Omental fat pad (tissue), 4 donors: ENCODE data around the gene ELP4. TPM values are rescaled to one million over a fixed set of nuclear protein-coding genes. Genes with fewer than 3 reads are reported as not detected.

Experiments
- ATAC-seq: fragments of 150-250 bp; one replicate; pipeline ENCODE4 v1.9.1; 2016; ENCODE audit warnings: mild to moderate bottlenecking, moderate library complexity; ENCODE audit not compliant: low FRiP score
- DNase-seq: peaks from one replicate; pipeline ENCODE4 v3.0.0-alpha.2; 2019; ENCODE audit warnings: low spot score
- CTCF ChIP-seq, 3 donors: fragments of 450-650 bp; IDR thresholded peaks; one replicate each; pipeline ENCODE4 v1.5.1; 2016 to 2017; ENCODE audit warnings: antibody characterized with exemption in 3 of 3, mild to moderate bottlenecking in 3 of 3, moderate library complexity in 2 of 3
- total RNA-seq, 4 donors: library from RNA; depleted of rRNA; stranded (reverse); fragments of >200 nt; gene quantifications; one replicate each; pipeline ENCODE4 v1.1.0, GENCODE V29; 2016

The ELP4 gene
- total RNA-seq, 4 donors from 2014 or later: 14.1 to 32.0 (median 20.8) TPM

DNA sequence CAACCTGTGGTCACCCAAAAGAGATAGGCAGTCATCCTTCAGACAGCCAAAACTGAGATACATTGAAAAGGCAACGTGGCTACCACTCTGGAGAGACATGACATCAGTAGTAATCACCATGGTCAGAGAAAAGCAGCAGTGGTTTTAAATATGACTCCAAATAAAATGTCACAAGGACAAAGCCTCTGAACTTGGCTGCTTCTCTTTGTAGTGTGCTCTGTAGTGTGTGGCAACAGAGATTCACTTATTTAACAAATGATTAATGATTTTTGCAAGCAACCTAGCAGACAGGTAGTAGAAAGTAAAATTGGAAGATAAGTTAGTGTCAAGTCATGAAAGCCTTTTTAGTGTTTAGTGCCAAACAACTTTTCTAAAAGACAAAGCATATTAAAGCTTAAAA, 238.0 kb downstream of the ELP4 start:
- TF ChIP-seq CTCF (IDR thresholded peaks at IDR 0.05): no peak
- DNase-seq: no peak
- no peak for ATAC-seq

DNA sequence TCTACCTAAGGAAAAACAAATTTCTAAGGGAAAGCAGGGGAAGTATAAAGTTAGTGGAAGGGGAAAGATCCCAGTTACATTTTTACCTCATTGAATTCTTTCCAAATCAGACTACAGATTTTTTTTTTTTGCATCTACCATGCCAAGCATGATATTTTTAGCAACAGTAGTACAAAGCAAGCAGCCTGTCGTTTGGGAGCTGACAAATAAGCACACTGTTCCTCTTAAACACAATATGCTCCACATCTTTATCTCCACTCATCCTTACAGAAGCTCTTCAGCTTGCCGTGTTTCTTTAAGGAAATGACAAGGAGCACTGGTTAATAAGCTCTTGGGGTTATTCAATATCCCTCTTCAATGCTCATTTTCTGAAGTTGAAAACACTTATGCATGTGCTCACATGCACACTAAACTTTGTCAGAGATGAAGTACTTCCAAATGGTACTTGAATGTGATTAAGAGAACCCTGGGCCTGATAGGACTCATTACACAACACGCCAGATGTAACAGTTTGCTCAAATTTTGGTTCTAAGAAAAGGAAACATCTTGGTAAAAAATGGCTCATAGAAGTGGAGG, 247.8 kb downstream of the ELP4 start:
- no peak for TF ChIP-seq CTCF (IDR thresholded peaks at IDR 0.05)
- ATAC-seq (no peak), DNase-seq (no peak)

- DNase-seq (no peak), ATAC-seq (no peak)
- no peak for TF ChIP-seq CTCF (IDR thresholded peaks at IDR 0.05)
Observed at GRCh38 chr11:31761636-31762035, 252.1 kb downstream of the ELP4 start.

- DNase-seq (no peak), ATAC-seq (no peak)
- TF ChIP-seq CTCF (IDR thresholded peaks at IDR 0.05): no peak
Observed at GRCh38 chr11:31763296-31763695, 253.7 kb downstream of the ELP4 start.

GRCh38 chr11:31764261-31764660, 254.7 kb downstream of the ELP4 start:
- no peak for DNase-seq
- TF ChIP-seq CTCF (IDR thresholded peaks at IDR 0.05): no peak
- no peak for ATAC-seq

DNA sequence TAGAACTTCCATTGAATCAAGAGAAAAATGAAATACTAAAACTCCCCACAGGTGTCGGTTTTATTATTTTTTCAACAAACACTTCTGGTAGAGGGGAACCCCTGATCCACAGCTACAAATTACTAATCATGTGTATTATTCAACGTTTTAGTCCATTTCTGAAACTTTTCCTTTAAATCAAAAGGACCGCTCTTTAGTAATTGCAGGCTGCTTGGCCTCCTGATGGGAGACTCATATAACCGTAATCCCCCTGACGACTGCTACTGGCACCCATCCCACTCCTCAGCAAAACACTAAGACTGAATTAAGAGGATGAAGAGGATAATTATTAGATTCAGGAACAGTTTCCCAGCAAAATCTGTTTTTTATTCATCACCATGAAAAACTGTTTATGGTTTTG, 255.2 kb downstream of the ELP4 start:
- ATAC-seq (no peak), DNase-seq (no peak)
- TF ChIP-seq CTCF (IDR thresholded peaks at IDR 0.05): no peak

- ATAC-seq: no peak
- no peak for DNase-seq
- TF ChIP-seq CTCF (IDR thresholded peaks at IDR 0.05): no peak
Observed at GRCh38 chr11:31767066-31767465, 257.5 kb downstream of the ELP4 start.
